Mesendoderm (in vitro differentiated cells): ENCODE measurements around the gene CHD1L.
"Not testable (repeated sequence)": the region's sequence is repeated elsewhere in the genome, so short reads cannot be mapped to it uniquely, and the experiment has no call there.

Experiments used
- DNase-seq: peaks from one replicate; pipeline ENCODE4 v3.0.0; 2013
- H2AK5ac ChIP-seq: 2 replicates; pipeline ENCODE4 v1.6.1; 2013; ENCODE audit warnings: low read length, inconsistent platforms
- H2BK120ac ChIP-seq: 2 replicates; pipeline ENCODE4 v1.6.1; 2013; ENCODE audit warnings: low read depth, mild to moderate bottlenecking, low read length, moderate library complexity, mixed read lengths
- H2BK15ac ChIP-seq: replicated peaks from 2 replicates; pipeline ENCODE4 v1.6.1; 2013; ENCODE audit warnings: low read depth, mild to moderate bottlenecking, moderate library complexity
- H2BK5ac ChIP-seq: 2 replicates; pipeline ENCODE4 v1.6.1; 2013; ENCODE audit warnings: low read length, inconsistent platforms
- H3K18ac ChIP-seq: 2 replicates; pipeline ENCODE4 v1.6.1; 2013; ENCODE audit warnings: mild to moderate bottlenecking, low read length, mixed read lengths
- H3K23ac ChIP-seq: one replicate; pipeline ENCODE4 v1.6.1; 2013; ENCODE audit warnings: low read length
- H3K27ac ChIP-seq: 2 replicates; pipeline ENCODE4 v1.5.1; 2013; ENCODE audit warnings: low read depth, mild to moderate bottlenecking, inconsistent platforms, low read length, moderate library complexity
- H3K27me3 ChIP-seq: 2 replicates; pipeline ENCODE4 v1.6.1; 2013; ENCODE audit warnings: low read length, control low read depth, mild to moderate bottlenecking, inconsistent platforms; ENCODE audit not compliant: insufficient read depth, poor library complexity
- H3K36me3 ChIP-seq: 2 replicates; pipeline ENCODE4 v1.6.1; 2013; ENCODE audit warnings: low read length, inconsistent platforms; ENCODE audit not compliant: control insufficient read depth, insufficient read depth
- H3K4ac ChIP-seq: one replicate; pipeline ENCODE4 v1.6.1; 2013; ENCODE audit warnings: low read depth, mild to moderate bottlenecking, low read length, moderate library complexity
- H3K4me1 ChIP-seq: 2 replicates; pipeline ENCODE4 v1.6.1; 2013; ENCODE audit warnings: low read depth, low read length, inconsistent platforms; ENCODE audit not compliant: control insufficient read depth
- H3K4me2 ChIP-seq: 2 replicates; pipeline ENCODE4 v1.6.1; 2013; ENCODE audit warnings: low read length
- H3K4me3 ChIP-seq: 2 replicates; pipeline ENCODE4 v1.5.1; 2013; ENCODE audit warnings: mild to moderate bottlenecking, low read length
- H3K56ac ChIP-seq: one replicate; pipeline ENCODE4 v1.6.1; 2013; ENCODE audit warnings: low read length
- H3K79me1 ChIP-seq: 2 replicates; pipeline ENCODE4 v1.6.1; 2013; ENCODE audit warnings: low read length, inconsistent platforms
- H3K79me2 ChIP-seq: 2 replicates; pipeline ENCODE4 v1.6.1; 2013; ENCODE audit warnings: mild to moderate bottlenecking, low read length; ENCODE audit not compliant: control insufficient read depth, insufficient read depth
- H3K9ac ChIP-seq: 2 replicates; pipeline ENCODE4 v1.6.1; 2013; ENCODE audit warnings: low read length, inconsistent platforms
- H4K5ac ChIP-seq: one replicate; pipeline ENCODE4 v1.6.1; 2013; ENCODE audit warnings: low read length
- H4K8ac ChIP-seq: one replicate; pipeline ENCODE4 v1.6.1; 2013; ENCODE audit warnings: low read depth, mild to moderate bottlenecking, control low read depth, low read length, moderate library complexity
- WGBS: extraction: QIAGEN DNeasy Blood & Tissue Kit; methylation state at CpG from one replicate; pipeline ENCODE4 v1.1.7; 2013; ENCODE audit warnings: low lambda C conversion rate, missing lambda C conversion rate; ENCODE audit not compliant: insufficient coverage; ENCODE audit errors: extremely low coverage; 5-methylcytosine and 5-hydroxymethylcytosine counted together

Gene CHD1L

GRCh38 chr1:147223740-147224615 lies 18.5 kb upstream of the CHD1L start:
- Histone ChIP-seq H3K4me3 (no peak overlapping the region), H3K4ac (no peak overlapping the region), H3K18ac (no peak overlapping the region), H3K79me2 (no peaks in the 10 kb centered on the region), H3K56ac (no peak overlapping the region), H3K79me1 (no peaks in the 10 kb centered on the region), H2AK5ac (no peak overlapping the region), H2BK15ac (no peak overlapping the region), H3K27ac (no peak overlapping the region), H3K4me1 (no peaks in the 10 kb centered on the region), H3K9ac (no peak overlapping the region), H3K4me2 (no peak overlapping the region), H4K8ac (no peak overlapping the region), H2BK120ac (no peak overlapping the region), H3K36me3 (no peaks in the 10 kb centered on the region), H3K23ac (no peak overlapping the region), H4K5ac (no peak overlapping the region), H2BK5ac (no peak overlapping the region), H3K27me3 (no peaks in the 10 kb centered on the region)
- no peak for DNase-seq
- WGBS = no CpG with 5 or more reads among the region's 14 CpGs

GRCh38 chr1:147225193-147225730 lies 17.2 kb upstream of the CHD1L start, which contains the start of gene FMO5:
TSS of gene FMO5 (minus strand) at chr1:147225339. CDS start at chr1:147225029, 310 bp downstream.
- no peaks in the 10 kb centered on the region for H3K79me2 ChIP-seq
- H2BK5ac ChIP-seq = no peak within 1 kb of the TSS
- H4K8ac ChIP-seq = no peak within 1 kb of the TSS
- H3K79me1 ChIP-seq = no peaks in the 10 kb centered on the region
- no peak within 1 kb of the TSS for H4K5ac ChIP-seq
- H3K27ac ChIP-seq = no peak within 1 kb of the TSS
- H3K23ac ChIP-seq = no peak within 1 kb of the TSS
- DNase-seq = peak; percentile 89
- H3K4me2 ChIP-seq = peak within 1 kb of the TSS; percentile 80
- peak within 1 kb of the TSS; percentile 35 for H3K9ac ChIP-seq
- no peak within 1 kb of the TSS for H2AK5ac ChIP-seq
- WGBS = no CpG with 5 or more reads among the region's 17 CpGs
- H3K18ac ChIP-seq = no peak within 1 kb of the TSS
- H3K4me3 ChIP-seq = peak within 1 kb of the TSS; percentile 83
- H2BK15ac ChIP-seq = no peak within 1 kb of the TSS
- no peaks in the 10 kb centered on the region for H3K36me3 ChIP-seq
- H3K56ac ChIP-seq = peak within 1 kb of the TSS; percentile 74
- H2BK120ac ChIP-seq = no peak within 1 kb of the TSS
- no peak within 1 kb of the TSS for H3K4ac ChIP-seq
- H3K4me1 ChIP-seq = no peaks in the 10 kb centered on the region
- H3K27me3 ChIP-seq = no peaks in the 10 kb centered on the region

DNA sequence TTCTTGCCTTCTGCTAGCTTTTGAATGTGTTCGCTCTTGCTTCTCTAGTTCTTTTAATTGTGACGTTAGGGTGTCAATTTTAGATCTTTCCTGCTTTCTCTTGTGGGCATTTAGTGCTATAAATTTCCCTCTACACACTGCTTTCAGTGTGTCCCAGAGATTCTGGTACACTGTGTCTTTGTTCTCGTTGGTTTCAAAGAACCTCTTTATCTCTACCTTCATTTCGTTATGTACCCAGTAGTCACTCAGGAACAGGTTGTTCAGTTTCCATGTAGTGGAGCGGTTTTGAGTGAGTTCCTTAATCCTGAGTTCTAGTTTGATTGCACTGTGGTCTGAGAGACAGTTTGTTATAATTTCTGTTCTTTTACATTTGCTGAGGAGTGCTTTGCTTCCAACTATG lies 11.5 kb upstream of the CHD1L start:
- H3K4me2 ChIP-seq, H3K4me3 ChIP-seq, H2BK15ac ChIP-seq, H3K79me2 ChIP-seq, H3K9ac ChIP-seq, H3K23ac ChIP-seq, H3K79me1 ChIP-seq, DNase-seq, H2BK5ac ChIP-seq, H3K4me1 ChIP-seq, H2BK120ac ChIP-seq, H4K8ac ChIP-seq, H2AK5ac ChIP-seq, H3K27ac ChIP-seq, H3K18ac ChIP-seq, H3K4ac ChIP-seq, H3K56ac ChIP-seq, H3K36me3 ChIP-seq, H3K27me3 ChIP-seq, H4K5ac ChIP-seq: not testable (repeated sequence)
- no CpG with 5 or more reads among the region's 5 CpGs for WGBS

DNA sequence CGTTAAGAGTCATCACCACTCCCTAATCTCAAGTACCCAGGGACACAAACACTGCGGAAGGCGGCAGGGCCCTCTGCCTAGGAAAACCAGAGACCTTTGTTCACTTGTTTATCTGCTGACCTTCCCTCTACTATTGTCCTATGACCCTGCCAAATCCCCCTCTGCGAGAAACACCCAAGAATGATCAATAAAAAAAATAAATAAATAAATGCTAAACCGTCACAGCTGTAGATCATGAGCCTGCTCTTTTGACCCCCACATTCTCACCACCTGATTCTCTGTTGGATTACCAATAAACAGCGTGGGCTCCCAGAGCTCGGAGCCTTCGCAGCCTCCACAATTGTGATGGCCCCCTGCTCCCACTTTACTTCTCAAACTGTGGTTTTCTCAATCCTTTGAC lies 8.6 kb upstream of the CHD1L start:
- not testable (repeated sequence) for H3K4me2 ChIP-seq, H4K8ac ChIP-seq, H3K4ac ChIP-seq, H3K27ac ChIP-seq, H2BK5ac ChIP-seq, H3K27me3 ChIP-seq, H2AK5ac ChIP-seq, H3K18ac ChIP-seq, H3K9ac ChIP-seq, H3K23ac ChIP-seq, H4K5ac ChIP-seq, H3K36me3 ChIP-seq, H2BK15ac ChIP-seq, H3K79me1 ChIP-seq, H3K4me3 ChIP-seq, DNase-seq, H3K79me2 ChIP-seq, H2BK120ac ChIP-seq, H3K4me1 ChIP-seq, H3K56ac ChIP-seq
- no CpG with 5 or more reads among the region's 8 CpGs for WGBS

GRCh38 chr1:147235822-147236221 lies 6.7 kb upstream of the CHD1L start:
- H3K4me3 ChIP-seq = no peak overlapping the region
- H2BK15ac ChIP-seq = no peak overlapping the region
- no peaks in the 10 kb centered on the region for H3K4me1 ChIP-seq
- no peaks in the 10 kb centered on the region for H3K79me1 ChIP-seq
- H3K4ac ChIP-seq = no peak overlapping the region
- WGBS = no CpG with 5 or more reads among the region's 1 CpG
- H3K9ac ChIP-seq = no peak overlapping the region
- no peak overlapping the region for H3K4me2 ChIP-seq
- H3K79me2 ChIP-seq = no peaks in the 10 kb centered on the region
- H4K5ac ChIP-seq = no peak overlapping the region
- H3K23ac ChIP-seq = no peak overlapping the region
- no peak overlapping the region for H3K18ac ChIP-seq
- H3K27me3 ChIP-seq = no peaks in the 10 kb centered on the region
- H4K8ac ChIP-seq = no peak overlapping the region
- no peaks in the 10 kb centered on the region for H3K36me3 ChIP-seq
- no peak overlapping the region for H3K27ac ChIP-seq
- no peak overlapping the region for H2BK120ac ChIP-seq
- H3K56ac ChIP-seq = no peak overlapping the region
- no peak for DNase-seq
- H2AK5ac ChIP-seq = no peak overlapping the region
- H2BK5ac ChIP-seq = no peak overlapping the region
